Measurements from ENCODE around the gene CLUH.
"Not testable (repeated sequence)": the region's sequence is repeated elsewhere in the genome, so short reads cannot be mapped to it uniquely, and the experiment has no call there.

Gene CLUH

DNA sequence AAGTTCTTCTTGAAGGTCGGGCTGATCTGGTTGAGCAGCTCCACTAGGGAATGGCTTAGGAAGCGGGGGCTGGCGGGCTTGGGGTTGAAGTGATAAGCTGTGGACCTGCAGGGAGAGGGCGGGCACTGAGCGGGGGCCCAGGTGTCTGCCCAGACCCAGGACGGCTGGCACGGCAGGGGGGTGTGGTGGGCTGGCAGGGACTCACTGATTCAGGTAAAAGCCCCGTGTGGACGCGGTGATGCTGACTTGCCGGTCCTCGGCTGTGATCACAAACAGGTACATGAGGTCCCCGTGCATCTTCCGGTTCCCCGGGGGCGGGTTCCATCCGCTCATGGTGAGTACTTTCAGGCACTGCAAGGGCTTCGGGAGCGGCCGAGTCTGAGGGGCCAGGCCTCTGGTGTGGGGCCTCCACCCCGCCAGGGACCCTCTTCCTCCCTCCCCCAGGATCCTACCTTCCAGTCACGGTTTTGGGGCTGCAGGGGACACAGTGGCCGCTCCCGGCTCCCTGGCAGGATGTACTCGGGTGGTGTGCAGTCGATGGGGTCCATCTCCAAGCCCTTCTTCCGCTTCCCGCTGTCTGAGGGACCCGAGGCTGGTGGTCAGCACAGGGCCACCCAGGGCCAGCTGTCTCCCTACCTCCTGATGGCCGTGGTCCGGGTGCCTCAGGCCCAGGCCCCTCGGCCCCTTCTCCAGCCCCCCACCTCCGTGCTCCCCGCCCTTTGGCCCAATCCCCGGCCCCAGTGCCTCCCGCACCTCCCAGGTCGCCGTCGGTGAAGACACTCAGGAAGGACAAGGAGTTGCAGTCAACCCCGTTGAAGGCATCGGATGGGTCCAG, 10.2 kb downstream of the CLUH start:
- DNase-seq = no peak

GRCh38 chr17:2700491-2701141, 10.9 kb downstream of the CLUH start:
- DNase-seq = no peak

DNA sequence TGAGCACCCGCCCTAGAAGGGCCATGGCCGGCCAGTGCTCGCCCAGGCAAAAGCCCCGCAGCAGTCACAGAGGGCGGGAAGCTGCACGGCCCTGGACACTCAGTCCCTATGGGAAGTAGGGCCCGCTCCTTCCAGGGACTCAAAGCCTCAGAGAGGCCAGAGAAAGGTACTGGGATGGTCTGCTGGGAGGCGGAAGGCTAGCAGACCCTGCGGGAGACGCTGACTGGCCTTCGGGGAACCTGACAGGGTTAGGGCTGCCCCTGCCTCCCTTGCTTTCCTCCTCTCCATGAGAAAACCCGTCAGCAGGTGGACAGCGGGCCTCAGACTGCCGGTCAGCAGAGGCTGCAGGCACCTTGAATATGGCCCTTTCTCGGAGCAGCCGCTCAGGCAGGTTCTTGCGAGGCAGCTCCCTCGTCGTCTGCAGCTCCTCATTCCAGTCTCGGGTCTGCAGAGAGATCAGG, 11.5 kb downstream of the CLUH start:
- DNase-seq = no peak

- not testable (repeated sequence) for DNase-seq
Measured at GRCh38 chr17:2699216-2699805, 12.3 kb downstream of the CLUH start.

DNA sequence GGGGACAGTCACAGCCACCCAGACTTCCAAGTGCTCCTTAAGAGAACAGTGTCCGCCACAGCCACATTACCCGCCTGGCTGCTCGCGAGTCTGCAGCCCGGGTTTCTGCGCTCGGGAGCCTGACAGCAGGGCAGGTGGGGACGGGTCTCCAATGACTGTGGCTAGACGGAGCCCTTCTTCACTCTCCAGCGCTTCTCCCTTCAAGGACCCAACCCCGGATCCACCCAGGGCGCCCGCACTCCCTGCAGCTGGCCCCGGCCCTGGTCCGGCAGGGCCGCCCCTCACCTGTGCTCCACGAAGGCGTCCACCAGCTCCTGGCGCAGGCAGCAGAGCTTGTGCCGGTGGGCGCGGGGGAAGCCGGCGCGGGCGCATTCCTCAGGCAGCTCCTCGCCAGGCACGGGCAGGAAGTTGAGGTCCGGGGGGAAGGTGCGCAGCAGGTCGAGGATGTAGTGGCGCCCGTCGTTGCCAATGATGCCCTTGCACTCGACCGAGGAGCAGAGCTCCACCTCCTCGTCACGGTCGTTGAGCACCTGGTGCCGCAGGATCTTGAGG, 13.9 kb downstream of the CLUH start:
- no peak for DNase-seq

- no peak for DNase-seq
Measured at GRCh38 chr17:2695961-2696760, 15.4 kb downstream of the CLUH start.

GRCh38 chr17:2695243-2695960, 16.2 kb downstream of the CLUH start:
- no peak for DNase-seq

DNA sequence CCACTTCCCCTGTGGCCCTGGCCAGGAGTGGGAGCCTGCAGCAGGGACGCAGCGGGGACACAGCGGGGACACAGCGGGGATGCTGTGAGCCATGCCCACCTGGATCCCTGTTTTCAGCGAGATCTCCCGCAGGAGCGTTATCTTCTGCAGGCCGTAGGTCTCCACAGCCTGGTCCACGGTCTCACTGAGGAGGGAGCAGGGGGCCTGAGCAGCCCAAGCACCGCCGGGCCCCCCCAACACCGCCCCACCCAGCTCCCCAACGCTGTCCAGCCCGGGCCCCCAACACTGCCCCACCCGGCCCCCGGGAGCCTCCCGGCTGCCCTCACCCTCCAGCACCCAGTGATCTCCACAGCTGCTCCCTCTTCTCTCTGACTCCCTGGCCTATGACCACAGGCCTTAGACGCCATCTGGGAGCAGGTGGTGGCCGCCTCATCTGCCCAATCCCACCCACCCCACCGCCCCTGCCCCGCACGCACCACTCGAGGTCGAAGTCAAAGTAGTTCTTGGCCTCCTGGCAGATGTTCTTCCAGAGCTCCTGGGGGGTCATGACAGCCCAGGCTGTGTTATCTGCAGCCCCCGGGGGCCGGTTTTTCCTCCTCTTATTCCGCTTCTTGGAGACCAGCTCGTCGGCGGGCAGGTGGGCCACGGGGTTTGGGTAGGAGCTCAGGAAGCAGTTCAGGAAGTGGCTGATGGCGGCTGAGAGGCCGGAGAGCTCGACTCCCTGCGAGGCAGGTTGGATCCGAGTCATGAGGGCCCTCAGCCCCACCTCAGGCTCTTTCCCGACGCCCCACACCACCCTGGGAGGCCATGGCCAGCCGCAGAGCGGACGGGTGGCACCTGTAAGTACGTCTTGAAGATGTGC, 17.0 kb downstream of the CLUH start:
- no peak for DNase-seq

DNA sequence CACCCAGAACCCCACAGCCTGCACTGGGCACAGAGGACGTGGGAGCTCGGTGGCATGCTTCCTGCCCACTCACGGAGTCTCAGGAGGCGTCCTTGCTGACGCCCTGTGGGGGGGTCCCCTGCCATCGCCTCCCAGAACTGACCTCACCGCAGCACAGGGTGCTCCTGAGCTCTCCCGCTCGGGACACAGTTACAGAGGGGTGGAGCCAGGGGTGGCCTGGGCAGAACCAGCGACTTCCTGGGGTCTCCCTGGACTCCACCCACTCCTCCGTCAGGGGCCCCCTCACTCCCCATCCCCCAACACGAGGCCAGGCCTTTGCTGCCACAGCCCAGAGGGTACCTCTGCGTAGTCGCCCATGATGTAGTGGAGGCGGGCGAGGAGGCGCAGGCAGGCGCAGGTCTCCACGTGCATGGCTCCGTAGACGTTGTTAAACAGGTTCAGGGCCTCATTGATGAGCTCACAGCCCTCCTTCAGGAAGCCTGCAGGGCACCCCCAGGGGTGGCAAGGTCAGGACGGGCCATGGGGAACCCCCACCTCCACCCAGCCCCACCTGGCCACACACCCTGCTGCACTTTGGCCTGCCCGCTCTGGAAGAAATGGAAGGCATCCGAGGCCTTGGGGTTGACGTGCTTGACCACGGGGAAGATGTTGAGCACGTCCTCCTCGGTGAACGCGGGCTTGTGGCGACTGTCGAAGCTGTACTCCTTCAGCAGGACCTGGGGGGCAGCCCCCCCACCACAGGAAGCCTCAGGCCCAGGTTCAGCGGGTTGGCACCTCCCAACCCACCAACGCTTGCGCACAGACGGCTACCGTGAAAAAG, 17.8 kb downstream of the CLUH start:
- DNase-seq = no peak

GRCh38 chr17:2692781-2693135, 18.8 kb downstream of the CLUH start:
- DNase-seq = no peak

- no peak for DNase-seq
Measured at GRCh38 chr17:2691965-2692780, 19.4 kb downstream of the CLUH start.

- DNase-seq = no peak
Measured at GRCh38 chr17:2691069-2691871, 20.3 kb downstream of the CLUH start.

DNA sequence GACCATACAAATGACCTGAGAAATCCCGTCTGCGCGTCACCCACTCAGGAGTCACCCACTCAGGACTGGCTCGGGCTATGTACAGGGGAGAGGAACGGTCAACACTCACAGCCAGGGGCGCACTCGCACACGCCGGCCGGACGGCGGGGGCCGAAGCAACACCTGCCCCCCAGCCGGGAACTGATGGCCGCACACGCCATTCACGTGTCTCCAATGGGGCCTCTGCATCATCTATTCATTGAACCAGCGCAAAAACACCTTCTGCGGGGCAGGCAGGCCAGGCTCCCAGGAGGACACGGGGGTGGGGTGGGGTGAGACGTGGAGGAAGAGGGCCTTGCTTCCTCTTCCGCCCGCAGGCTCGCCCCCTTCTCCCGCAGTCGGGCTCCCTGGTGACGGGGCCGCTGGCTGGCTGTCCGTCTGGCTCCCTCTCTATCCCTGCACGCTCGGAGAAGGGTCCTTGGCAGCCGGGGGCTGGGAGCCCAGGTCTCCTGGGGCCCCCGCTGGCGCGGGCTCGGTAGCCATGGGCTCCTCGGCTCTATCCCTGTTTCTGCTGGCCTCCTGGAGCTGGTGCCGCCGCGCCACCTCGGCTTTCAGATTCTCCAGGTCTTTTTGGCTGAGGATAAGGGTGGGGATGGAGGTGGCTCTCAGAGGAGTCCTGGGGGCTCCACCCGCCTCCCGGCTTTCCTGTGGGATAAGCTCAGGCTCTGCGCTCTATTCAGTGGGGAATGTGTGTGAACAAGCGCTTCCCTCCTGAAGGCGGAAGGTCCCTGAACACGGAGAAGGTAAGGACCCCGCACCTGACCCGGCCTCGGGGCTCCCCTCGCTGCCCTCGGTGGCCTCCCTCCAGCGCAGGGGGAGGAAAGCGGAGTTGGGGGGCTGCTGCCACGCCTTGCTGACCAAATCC, 21.1 kb downstream of the CLUH start:
- DNase-seq = no peak

GRCh38 chr17:2689411-2690164, 22.0 kb downstream of the CLUH start:
- DNase-seq = no peak

DNA sequence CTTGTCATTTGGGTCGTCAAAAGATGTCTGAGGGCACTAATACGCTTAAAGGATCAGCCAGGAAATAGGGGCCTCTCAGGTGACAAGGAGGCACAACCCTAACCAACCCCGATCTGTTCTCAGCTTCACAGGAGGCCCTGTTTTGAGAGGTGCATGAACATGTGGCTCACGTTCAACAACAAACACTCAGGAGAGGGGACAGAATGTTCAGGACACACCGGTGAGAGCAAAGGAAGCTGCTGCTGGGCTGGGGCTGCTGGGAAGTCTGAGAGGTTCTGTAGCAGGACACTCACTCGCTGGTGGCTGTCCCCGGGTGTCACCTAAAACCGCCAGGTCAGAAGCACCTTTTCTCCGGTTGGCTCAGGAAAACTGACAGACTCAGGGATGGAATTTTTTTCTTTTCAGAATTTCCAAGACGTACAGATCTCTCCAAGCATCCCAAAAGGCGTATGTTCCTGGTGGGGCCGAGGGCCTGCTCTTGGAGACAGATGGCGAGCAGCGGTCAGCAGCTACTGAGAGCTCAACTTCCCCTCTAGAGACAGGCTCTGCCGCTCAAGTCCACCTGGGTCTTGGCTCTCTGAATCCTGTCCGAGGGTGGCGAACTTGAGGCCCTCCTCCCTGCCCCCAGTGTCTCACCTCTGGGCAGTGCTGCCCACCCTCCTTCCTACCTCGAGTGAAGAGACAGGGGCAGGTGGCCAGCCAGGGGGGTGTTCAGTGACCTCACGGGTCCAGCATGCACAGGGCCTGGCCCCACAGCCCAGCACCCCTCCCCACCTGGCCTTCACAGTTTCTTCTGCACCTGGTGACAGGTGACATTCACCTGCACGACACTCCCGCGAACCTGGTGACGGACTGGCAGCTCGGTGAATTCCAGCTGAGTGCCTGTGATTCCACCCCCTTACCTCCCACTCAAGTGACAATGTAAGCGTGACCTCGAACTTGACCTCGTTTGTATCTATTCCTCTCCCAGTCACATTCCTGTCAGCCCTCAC, 22.9 kb downstream of the CLUH start:
- DNase-seq = no peak
